ENCODE results near the gene OGT.
A peak's percentile ranks its signal among the peaks of the same experiment; 100 is the strongest.
"Not testable (repeated sequence)": the region's sequence is repeated elsewhere in the genome, so short reads cannot be mapped to it uniquely, and the experiment has no call there.

Gene OGT

DNA sequence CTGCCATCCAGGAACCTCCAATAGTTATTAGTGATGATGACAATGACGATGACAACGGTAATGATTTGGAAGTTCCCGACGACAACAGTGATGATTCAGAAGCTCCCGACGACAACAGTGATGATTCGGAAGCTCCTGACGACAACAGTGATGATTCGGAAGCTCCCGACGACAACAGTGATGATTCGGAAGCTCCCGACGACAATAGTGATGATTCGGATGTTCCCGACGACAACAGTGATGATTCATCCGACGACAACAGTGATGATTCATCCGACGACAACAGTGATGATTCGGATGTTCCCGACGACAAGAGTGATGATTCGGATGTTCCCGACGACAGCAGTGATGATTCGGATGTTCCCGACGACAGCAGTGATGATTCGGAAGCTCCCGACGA lies 70.7 kb downstream of the OGT start:
- Mint-ChIP-seq H3K4me3 (no peak overlapping the region), H3K4me1 (peaks cover 42% of the 10 kb centered on the region), H3K36me3 (peaks cover 36% of the 10 kb centered on the region), H3K9me3 (no peaks in the 10 kb centered on the region), H3K27me3 (no peaks in the 10 kb centered on the region), H3K27ac (peak overlapping the region; percentile 98)

DNA sequence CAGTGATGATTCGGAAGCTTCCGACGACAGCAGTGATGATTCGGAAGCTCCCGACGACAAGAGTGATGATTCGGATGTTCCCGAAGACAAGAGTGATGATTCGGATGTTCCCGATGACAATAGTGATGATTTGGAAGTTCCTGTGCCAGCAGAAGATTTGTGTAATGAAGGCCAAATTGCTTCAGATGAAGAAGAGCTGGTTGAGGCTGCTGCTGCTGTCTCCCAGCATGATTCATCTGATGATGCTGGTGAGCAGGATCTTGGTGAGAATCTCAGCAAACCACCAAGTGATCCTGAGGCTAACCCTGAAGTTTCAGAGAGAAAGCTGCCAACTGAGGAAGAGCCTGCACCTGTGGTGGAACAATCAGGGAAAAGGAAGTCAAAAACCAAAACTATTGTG lies 71.2 kb downstream of the OGT start:
- Mint-ChIP-seq H3K36me3 (peaks cover 38% of the 10 kb centered on the region), H3K27me3 (no peaks in the 10 kb centered on the region), H3K27ac (peak overlapping the region; percentile 65), H3K4me1 (peaks cover 48% of the 10 kb centered on the region), H3K4me3 (no peak overlapping the region), H3K9me3 (no peaks in the 10 kb centered on the region)

DNA sequence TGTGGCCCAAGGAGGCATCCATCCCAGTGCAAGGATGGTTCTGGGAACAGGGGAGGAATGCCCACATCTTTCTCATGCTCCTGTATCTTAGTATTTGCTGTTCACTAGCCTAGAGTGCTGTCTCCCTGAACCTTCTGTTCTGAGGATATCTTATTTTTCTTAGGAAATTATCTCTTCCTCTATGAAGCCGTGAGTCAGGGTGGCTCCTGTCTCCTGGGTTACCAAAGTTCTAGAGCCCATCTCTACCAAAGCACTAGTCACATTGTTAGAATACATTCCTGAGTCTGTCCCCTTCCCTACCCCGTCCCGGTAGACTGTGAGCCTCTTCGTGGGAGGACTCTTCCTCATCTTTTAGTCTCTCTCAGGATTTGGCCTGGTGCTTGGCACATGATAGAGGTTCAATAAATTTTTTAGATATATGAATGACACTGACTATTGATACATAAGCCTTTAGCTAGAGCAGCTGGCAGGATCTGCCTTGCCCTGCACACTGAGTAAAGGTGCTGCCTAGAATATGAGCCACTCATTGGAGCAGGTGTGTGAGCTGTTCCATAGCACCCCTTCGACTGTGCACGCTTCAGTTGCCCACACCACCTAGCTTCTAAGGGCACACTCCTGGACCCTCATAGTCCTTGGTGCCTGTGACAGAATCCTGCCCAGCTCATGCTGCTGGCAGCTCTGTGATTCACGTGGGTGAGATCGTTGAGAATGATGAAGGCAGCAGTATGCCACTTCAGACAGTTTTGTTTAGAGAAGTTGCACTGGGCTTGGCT lies 72.1 kb downstream of the OGT start:
- H3K36me3 Mint-ChIP-seq: peaks cover 43% of the 10 kb centered on the region
- H3K27me3 Mint-ChIP-seq: no peaks in the 10 kb centered on the region
- H3K9me3 Mint-ChIP-seq: no peaks in the 10 kb centered on the region
- no peak overlapping the region for H3K4me3 Mint-ChIP-seq
- H3K27ac Mint-ChIP-seq: peak overlapping the region; percentile 41
- H3K4me1 Mint-ChIP-seq: peaks cover 51% of the 10 kb centered on the region

DNA sequence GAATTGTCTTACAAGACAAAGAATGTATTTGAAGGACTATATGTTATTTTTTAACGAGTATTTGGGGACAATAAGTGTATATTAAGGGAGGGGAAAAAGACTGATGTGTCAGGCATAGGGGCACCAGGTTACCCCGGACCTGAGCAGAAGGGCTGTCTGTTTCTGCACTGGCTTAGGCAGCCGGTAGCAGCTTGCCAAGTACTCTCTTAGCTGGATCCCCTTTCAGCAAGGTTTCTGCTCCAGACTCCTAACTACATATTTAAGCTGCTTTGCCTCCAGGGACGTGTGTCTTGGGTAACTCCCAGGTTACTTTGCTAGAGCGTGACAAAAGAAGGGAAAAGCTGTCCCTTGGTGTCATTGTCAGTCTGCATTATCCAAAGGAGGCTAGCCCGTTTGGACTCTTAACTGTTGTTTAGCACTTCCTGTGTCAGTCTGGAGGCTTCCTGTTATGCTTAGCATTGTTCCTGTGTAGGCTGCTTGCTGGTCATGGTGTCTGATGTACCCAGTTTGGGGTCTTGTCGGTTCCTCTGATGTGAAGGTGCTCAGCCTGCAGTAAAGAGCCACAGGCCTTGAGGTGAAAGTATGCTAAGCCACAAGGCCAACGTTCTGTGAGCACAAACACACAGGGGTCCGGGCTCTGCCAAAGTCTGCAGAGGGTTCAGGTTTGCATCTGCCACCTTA lies 73.8 kb downstream of the OGT start:
- no peak overlapping the region for H3K27ac Mint-ChIP-seq
- peak overlapping the region; percentile 42 for H3K4me3 Mint-ChIP-seq

DNA sequence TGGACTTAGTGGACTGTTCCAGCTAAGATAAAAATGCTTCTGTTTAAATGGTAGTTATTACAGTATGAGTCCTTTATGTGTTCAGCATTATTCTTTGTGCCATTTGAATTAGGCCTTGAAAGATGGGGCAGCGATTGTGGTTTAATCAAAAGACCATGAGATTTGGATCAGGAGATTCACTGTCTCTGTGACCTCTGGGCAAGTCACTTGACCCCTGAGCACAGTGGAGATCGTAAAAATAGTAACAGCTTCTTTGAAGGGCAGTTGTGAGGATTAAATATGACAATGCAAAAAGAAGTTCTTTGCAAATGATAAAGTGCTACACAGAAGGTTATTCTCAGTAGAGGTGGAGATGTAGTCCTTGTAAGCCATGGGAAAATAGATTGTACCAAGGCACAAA lies 74.6 kb downstream of the OGT start:
- Mint-ChIP-seq H3K4me3 (peak overlapping the region; percentile 42), H3K36me3 (peaks cover 40% of the 10 kb centered on the region), H3K9me3 (no peaks in the 10 kb centered on the region), H3K27me3 (no peaks in the 10 kb centered on the region), H3K4me1 (peaks cover 50% of the 10 kb centered on the region), H3K27ac (peak overlapping the region; percentile 88)

More for the DNA sequence above, 73.8 kb downstream of the OGT start:
- H3K27me3 Mint-ChIP-seq: no peaks in the 10 kb centered on the region
- H3K36me3 Mint-ChIP-seq: peaks cover 44% of the 10 kb centered on the region
- peaks cover 50% of the 10 kb centered on the region for H3K4me1 Mint-ChIP-seq
- H3K9me3 Mint-ChIP-seq: no peaks in the 10 kb centered on the region

DNA sequence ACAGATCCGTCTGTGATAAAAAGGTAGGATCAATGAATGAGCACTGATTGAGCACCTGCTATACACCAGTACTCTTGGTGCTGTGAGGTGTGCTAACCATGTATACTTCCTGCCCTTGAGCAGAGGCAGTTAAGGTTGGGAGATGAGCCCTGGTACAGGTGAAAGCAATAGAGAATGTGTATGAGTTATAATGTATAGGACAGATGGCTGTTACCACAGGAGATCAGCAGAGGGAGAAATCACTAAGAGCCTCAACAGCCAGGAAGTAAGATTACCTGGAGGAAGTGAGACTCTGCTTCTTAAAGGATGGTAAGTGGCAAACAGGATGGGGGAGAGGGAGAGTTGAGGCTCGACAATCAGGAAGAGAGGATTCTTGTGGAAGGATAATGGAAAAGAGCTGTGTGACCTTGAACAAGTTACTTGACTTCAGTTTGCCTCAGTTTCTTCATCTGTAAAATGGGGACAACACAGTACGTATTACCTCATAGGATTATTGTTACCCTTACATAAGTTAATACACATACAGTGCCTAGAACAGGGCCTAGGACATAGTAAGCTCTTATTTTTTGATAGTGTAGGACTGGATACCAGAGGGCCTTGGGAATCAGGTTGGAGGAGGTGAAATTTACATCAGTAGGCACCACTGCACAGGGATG lies 76.3 kb downstream of the OGT start:
- peaks cover 44% of the 10 kb centered on the region for H3K4me1 Mint-ChIP-seq
- H3K36me3 Mint-ChIP-seq: peaks cover 28% of the 10 kb centered on the region
- peak overlapping the region; percentile 57 for H3K4me3 Mint-ChIP-seq
- H3K9me3 Mint-ChIP-seq: no peaks in the 10 kb centered on the region
- no peaks in the 10 kb centered on the region for H3K27me3 Mint-ChIP-seq
- H3K27ac Mint-ChIP-seq: peak overlapping the region; percentile 91

DNA sequence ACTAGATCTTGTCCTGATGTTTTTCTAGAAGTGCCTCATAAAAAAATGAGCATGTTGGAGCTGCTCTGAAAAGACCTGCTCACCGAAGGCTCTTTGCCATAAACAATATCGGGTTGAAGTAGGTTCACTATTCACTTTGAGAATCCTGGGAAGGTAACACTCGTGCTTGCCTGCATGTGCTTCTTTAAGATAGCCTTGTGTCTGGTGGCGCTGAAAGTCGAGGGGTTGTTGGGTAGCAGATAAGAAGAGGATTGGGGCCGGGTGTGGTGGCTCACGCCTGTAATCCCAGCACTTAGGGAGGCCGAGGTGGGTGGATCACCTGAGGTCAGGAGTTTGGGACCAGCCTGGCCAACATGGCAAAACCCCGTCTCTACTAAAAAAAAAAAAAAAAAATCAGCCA lies 78.8 kb downstream of the OGT start:
- Mint-ChIP-seq H3K4me1 (peaks cover 42% of the 10 kb centered on the region), H3K36me3 (peaks cover 31% of the 10 kb centered on the region)
- H3K27me3 Mint-ChIP-seq, H3K4me3 Mint-ChIP-seq, H3K9me3 Mint-ChIP-seq, H3K27ac Mint-ChIP-seq: not testable (repeated sequence)

DNA sequence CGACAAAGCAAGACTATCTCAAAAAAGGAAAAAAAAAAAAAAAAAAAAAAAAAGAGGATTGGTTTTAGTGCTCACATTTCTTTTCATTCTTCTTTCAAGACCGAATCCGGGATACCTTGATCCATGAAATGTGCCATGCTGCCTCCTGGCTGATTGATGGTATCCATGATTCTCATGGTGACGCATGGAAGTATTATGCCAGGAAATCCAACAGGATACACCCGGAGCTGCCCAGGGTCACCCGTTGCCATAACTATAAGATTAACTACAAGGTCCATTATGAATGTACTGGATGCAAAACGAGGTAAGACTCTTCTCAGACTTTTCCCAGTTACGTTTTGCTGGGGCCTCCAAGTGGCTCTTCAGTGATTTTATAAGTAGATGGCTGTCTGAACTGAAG lies 79.4 kb downstream of the OGT start:
- Mint-ChIP-seq H3K27ac (no peak overlapping the region), H3K9me3 (no peaks in the 10 kb centered on the region), H3K36me3 (peaks cover 31% of the 10 kb centered on the region), H3K4me1 (peaks cover 40% of the 10 kb centered on the region), H3K27me3 (no peaks in the 10 kb centered on the region), H3K4me3 (no peak overlapping the region)

DNA sequence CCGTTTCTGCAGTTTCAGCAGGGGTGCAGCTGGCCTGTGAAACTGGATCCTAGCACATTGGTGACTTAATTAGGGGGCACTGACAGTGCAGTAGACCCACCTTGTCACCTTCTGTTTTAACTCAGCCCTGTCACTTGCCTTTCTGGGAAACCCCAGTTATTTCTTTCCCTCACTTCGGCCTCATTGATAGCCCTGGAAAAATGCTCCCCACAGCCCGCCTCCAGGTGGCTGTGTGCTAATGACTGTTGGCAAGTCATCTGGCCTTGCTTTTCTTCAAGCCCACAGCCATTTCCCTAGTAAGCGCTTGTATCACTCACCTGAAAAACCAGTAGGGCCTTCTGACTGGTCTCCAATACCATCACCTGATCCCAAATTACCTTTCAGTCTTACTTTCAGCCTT lies 82.2 kb downstream of the OGT start:
- H3K9me3 Mint-ChIP-seq: no peaks in the 10 kb centered on the region
- peak overlapping the region; percentile 51 for H3K4me3 Mint-ChIP-seq
- H3K4me1 Mint-ChIP-seq: peaks cover 41% of the 10 kb centered on the region
- H3K27ac Mint-ChIP-seq: no peak overlapping the region
- H3K36me3 Mint-ChIP-seq: peaks cover 18% of the 10 kb centered on the region
- H3K27me3 Mint-ChIP-seq: no peaks in the 10 kb centered on the region

DNA sequence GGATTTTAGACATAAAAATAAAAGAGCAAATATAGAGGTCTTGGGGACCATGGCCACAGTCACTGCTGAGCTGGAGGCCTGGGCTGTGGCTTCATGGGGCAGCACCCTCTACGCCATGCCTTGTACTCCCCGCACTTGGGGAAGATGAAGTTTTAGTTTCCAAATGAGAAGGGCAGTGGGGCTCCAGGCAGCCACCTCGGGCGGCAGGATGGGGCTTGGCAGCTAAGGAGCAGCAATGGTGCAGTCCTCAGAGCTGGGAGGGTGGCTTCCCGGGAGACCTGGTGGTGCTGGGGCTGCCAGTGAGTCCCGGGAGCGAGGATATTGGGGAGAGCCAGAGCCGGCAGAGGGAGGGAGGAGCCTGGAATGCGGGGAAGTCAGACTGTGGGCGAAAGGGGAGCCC lies 83.0 kb downstream of the OGT start:
- H3K9me3 Mint-ChIP-seq: no peaks in the 10 kb centered on the region
- H3K27me3 Mint-ChIP-seq: no peaks in the 10 kb centered on the region
- H3K36me3 Mint-ChIP-seq: peaks cover 16% of the 10 kb centered on the region
- H3K27ac Mint-ChIP-seq: peak overlapping the region; percentile 80
- H3K4me3 Mint-ChIP-seq: peak overlapping the region; percentile 79
- H3K4me1 Mint-ChIP-seq: peaks cover 45% of the 10 kb centered on the region

DNA sequence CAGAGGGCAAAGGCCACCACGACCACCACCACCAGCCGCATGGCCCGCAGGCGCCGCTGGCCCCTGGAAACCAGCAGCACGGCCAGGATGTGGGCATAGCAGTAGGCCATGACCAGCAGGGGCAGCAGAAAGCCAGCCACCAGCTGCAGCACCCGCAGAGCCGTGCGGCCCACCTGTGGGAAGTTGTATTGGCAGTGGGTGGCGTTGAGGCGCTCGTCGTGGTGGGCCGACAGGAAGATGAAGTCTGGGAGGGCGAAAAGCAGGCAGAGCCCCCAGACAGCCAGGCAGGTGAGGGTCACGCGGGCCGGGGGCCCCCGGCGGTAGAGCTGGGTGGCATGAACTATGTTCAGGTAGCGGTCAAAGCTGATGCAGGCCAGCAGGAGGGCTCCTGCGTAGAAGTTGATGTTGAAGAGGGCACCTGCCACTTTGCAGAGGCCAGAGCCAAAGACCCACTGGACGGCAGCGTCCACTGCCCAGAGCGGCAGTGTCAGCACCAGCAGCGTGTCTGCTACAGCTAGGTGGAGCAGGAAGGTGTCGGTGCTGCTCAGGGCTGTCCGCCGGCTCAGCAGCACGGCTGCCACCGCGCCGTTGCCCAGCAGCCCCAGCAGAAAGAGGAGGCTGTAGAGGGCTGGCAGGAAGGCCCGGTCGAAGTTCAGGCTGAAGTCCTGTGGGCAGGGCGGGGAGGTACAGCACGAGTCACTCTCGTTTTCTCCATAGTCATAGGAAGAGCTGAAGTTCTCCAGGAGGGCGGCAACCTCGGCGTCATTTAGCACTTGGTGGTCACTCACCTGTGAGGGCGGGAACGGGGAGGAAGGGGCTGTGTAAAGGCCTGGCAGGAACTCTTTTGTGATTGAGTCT lies 84.0 kb downstream of the OGT start:
- H3K9me3 Mint-ChIP-seq: no peaks in the 10 kb centered on the region
- H3K27ac Mint-ChIP-seq: no peak overlapping the region
- peaks cover 15% of the 10 kb centered on the region for H3K36me3 Mint-ChIP-seq
- H3K4me3 Mint-ChIP-seq: peak overlapping the region; percentile 81
- no peaks in the 10 kb centered on the region for H3K27me3 Mint-ChIP-seq
- H3K4me1 Mint-ChIP-seq: peaks cover 51% of the 10 kb centered on the region

DNA sequence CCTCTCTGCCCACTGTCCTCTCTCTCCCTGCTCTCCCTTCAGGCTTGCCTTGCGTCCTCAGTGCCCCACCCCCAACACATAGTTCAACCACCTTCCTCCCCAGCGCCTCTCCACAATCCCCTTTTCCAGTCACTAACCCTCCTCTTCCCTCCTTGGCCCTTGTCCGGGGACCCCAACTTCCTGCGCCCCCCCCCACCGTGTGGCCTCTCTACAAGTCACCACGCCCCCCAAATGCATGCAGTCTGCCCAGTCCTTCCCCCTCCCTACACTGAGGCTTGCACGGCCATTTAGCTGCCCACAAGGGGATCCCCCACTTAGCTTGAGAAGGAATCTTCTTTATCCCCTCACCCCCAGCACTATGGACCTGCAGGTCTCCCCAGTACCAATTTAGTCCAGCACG lies 84.8 kb downstream of the OGT start:
- H3K27me3 Mint-ChIP-seq: no peaks in the 10 kb centered on the region
- peaks cover 13% of the 10 kb centered on the region for H3K36me3 Mint-ChIP-seq
- peak overlapping the region; percentile 81 for H3K4me3 Mint-ChIP-seq
- peaks cover 59% of the 10 kb centered on the region for H3K4me1 Mint-ChIP-seq
- no peaks in the 10 kb centered on the region for H3K9me3 Mint-ChIP-seq
- H3K27ac Mint-ChIP-seq: peak overlapping the region; percentile 99

DNA sequence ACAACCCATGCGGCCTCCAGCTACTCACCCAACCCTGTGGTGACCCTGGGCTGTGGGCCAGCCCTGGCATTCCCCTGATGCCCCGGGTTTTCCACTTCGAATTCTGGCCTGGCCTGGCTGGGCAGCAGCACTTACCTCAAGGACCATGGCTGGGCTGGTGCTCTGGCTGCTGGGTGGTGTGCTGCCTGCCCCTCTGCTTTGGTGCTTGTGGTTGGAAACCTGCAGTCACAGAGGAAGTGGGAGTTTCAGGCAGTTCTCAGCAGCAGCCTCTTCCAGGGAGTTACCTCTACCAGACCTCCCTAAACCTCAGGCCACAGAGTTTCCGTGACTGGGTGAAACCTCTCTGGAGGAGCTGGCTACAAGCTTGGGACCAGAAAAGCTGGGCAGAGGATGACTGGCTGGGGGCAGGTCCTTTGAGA lies 85.4 kb downstream of the OGT start, which contains the start of gene CXCR3:
TSS of gene CXCR3 (minus strand) at position 209 of the 419 bp plus-strand sequence. CDS start at position 147, 62 bp downstream.
- Mint-ChIP-seq H3K36me3 (peaks cover 13% of the 10 kb centered on the region), H3K27me3 (no peaks in the 10 kb centered on the region)

DNA sequence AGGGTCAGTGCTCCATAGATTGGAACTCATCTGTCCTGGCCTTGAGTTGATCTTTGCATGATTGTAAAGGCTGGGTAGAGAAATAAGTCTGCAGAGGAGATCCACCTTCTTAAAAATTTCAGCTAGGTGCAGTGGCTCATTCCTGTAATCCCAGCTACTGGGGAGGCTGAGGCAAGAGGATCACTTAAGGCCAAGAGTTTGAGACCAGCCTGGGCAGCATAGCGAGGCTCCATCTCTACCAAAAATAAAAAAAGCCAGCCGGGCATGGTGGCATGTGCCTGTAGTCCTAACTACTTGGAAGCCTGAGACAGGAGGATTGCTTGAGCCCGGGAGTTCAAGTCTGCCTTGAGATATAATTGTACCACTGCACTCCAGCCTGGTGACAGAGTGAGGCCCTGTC lies 85.9 kb downstream of the OGT start:
- peak overlapping the region; percentile 81 for H3K4me3 Mint-ChIP-seq
- no peaks in the 10 kb centered on the region for H3K27me3 Mint-ChIP-seq
- no peaks in the 10 kb centered on the region for H3K9me3 Mint-ChIP-seq
- peaks cover 70% of the 10 kb centered on the region for H3K4me1 Mint-ChIP-seq
- peak overlapping the region; percentile 99 for H3K27ac Mint-ChIP-seq
- H3K36me3 Mint-ChIP-seq: peaks cover 13% of the 10 kb centered on the region

More for the DNA sequence above, 85.4 kb downstream of the OGT start, which contains the start of gene CXCR3:
- peak within 1 kb of the TSS; percentile 81 for H3K4me3 Mint-ChIP-seq
- H3K9me3 Mint-ChIP-seq: no peaks in the 10 kb centered on the region
- H3K4me1 Mint-ChIP-seq: peaks cover 65% of the 10 kb centered on the region
- peak within 1 kb of the TSS; percentile 99 for H3K27ac Mint-ChIP-seq

DNA sequence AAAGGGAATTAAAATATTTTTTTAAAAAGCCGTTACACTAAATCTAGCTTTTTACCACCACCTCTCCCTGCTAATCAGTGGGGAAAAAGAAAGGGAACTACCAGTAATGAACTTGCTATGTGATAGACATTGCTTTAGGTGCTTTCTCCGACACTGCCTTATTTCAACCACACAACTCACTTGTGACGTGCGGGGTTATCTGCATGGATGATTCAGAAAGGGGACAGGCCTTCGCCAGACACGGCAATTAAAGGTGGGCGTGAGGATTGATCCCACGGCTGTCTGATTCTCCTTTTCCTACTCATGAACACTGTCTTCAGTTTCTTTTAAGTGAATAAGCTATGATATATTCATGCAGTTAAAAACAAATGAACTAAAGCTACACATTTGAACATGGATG lies 86.3 kb downstream of the OGT start:
- Mint-ChIP-seq H3K9me3 (no peaks in the 10 kb centered on the region), H3K36me3 (peaks cover 13% of the 10 kb centered on the region), H3K4me1 (peaks cover 72% of the 10 kb centered on the region), H3K27ac (peak overlapping the region; percentile 99), H3K27me3 (no peaks in the 10 kb centered on the region), H3K4me3 (peak overlapping the region; percentile 81)
